Measurements from ENCODE around the gene MBNL1.

DNA sequence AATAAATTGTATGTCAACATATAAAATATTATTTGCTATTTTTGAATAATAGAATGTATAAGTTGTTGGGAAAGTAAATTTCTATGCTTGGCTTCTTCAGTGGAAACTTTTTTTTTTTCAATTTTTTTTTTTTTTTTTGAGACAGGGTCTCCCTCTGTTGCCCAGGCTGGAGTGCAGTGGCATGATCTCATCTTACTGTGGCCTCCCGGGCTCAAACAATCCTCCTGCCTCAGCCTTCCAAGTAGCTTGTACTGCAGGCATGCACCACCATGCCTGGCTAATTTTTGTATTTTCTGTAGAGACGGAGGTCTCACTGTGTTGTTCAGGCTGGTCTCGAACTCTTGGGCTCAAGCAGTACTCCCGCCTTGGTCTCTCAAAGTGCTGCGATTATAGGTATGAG lies 16.8 kb downstream of the MBNL1 start:
- TF ChIP-seq, protein P1, sequence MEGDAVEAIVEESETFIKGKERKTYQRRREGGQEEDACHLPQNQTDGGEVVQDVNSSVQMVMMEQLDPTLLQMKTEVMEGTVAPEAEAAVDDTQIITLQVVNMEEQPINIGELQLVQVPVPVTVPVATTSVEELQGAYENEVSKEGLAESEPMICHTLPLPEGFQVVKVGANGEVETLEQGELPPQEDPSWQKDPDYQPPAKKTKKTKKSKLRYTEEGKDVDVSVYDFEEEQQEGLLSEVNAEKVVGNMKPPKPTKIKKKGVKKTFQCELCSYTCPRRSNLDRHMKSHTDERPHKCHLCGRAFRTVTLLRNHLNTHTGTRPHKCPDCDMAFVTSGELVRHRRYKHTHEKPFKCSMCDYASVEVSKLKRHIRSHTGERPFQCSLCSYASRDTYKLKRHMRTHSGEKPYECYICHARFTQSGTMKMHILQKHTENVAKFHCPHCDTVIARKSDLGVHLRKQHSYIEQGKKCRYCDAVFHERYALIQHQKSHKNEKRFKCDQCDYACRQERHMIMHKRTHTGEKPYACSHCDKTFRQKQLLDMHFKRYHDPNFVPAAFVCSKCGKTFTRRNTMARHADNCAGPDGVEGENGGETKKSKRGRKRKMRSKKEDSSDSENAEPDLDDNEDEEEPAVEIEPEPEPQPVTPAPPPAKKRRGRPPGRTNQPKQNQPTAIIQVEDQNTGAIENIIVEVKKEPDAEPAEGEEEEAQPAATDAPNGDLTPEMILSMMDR (IDR thresholded peaks at IDR 0.05): no peak
- TF ChIP-seq POLR2AphosphoS5 (IDR thresholded peaks at IDR 0.05; ENCODE audit: low read depth, low read length) (no peak), SIN3A (IDR thresholded peaks at IDR 0.05; ENCODE audit: borderline replicate concordance, insufficient read depth, low read depth, low read length) (no peak)
- TF ChIP-seq, protein P2, sequence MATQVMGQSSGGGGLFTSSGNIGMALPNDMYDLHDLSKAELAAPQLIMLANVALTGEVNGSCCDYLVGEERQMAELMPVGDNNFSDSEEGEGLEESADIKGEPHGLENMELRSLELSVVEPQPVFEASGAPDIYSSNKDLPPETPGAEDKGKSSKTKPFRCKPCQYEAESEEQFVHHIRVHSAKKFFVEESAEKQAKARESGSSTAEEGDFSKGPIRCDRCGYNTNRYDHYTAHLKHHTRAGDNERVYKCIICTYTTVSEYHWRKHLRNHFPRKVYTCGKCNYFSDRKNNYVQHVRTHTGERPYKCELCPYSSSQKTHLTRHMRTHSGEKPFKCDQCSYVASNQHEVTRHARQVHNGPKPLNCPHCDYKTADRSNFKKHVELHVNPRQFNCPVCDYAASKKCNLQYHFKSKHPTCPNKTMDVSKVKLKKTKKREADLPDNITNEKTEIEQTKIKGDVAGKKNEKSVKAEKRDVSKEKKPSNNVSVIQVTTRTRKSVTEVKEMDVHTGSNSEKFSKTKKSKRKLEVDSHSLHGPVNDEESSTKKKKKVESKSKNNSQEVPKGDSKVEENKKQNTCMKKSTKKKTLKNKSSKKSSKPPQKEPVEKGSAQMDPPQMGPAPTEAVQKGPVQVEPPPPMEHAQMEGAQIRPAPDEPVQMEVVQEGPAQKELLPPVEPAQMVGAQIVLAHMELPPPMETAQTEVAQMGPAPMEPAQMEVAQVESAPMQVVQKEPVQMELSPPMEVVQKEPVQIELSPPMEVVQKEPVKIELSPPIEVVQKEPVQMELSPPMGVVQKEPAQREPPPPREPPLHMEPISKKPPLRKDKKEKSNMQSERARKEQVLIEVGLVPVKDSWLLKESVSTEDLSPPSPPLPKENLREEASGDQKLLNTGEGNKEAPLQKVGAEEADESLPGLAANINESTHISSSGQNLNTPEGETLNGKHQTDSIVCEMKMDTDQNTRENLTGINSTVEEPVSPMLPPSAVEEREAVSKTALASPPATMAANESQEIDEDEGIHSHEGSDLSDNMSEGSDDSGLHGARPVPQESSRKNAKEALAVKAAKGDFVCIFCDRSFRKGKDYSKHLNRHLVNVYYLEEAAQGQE (IDR thresholded peaks at IDR 0.05; ENCODE audit: insufficient read depth in 1 of 2, low read depth in 2 of 2, low read length in 1 of 2): no peak

Measured in Panc1 (cell line).